ENCODE data around the gene C19orf38.
"Not testable (repeated sequence)": the region's sequence is repeated elsewhere in the genome, so short reads cannot be mapped to it uniquely, and the experiment has no call there.

C19orf38 gene

GRCh38 chr19:10870501-10870954, 22.3 kb downstream of the C19orf38 start:
- peak overlapping the region; percentile 62 for H3K27ac ChIP-seq
- TF ChIP-seq ZFX (IDR thresholded peaks at IDR 0.05), result no peak
- TF ChIP-seq, protein P1, sequence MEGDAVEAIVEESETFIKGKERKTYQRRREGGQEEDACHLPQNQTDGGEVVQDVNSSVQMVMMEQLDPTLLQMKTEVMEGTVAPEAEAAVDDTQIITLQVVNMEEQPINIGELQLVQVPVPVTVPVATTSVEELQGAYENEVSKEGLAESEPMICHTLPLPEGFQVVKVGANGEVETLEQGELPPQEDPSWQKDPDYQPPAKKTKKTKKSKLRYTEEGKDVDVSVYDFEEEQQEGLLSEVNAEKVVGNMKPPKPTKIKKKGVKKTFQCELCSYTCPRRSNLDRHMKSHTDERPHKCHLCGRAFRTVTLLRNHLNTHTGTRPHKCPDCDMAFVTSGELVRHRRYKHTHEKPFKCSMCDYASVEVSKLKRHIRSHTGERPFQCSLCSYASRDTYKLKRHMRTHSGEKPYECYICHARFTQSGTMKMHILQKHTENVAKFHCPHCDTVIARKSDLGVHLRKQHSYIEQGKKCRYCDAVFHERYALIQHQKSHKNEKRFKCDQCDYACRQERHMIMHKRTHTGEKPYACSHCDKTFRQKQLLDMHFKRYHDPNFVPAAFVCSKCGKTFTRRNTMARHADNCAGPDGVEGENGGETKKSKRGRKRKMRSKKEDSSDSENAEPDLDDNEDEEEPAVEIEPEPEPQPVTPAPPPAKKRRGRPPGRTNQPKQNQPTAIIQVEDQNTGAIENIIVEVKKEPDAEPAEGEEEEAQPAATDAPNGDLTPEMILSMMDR (conservative IDR thresholded peaks at IDR 0.05), result no peak

GRCh38 chr19:10870955-10871603, 22.9 kb downstream of the C19orf38 start, which contains the start of gene CARM1:
CARM1 (plus strand) TSS chr19:10871553; CDS start chr19:10871703, 150 bp downstream.
- peak within 1 kb of the TSS; percentile 85 for H3K27ac ChIP-seq
- TF ChIP-seq, protein P1 (conservative IDR thresholded peaks at IDR 0.05), result peak; percentile 93
- TF ChIP-seq ZFX (IDR thresholded peaks at IDR 0.05), result no peak

GRCh38 chr19:10871711-10872545, 23.7 kb downstream of the C19orf38 start:
- peak; percentile 91; the same call in 1 of the 2 replicates for TF ChIP-seq ZFX (IDR thresholded peaks at IDR 0.05)
- TF ChIP-seq, protein P1 (conservative IDR thresholded peaks at IDR 0.05), result no peak
- peak overlapping the region; percentile 85 for H3K27ac ChIP-seq

DNA sequence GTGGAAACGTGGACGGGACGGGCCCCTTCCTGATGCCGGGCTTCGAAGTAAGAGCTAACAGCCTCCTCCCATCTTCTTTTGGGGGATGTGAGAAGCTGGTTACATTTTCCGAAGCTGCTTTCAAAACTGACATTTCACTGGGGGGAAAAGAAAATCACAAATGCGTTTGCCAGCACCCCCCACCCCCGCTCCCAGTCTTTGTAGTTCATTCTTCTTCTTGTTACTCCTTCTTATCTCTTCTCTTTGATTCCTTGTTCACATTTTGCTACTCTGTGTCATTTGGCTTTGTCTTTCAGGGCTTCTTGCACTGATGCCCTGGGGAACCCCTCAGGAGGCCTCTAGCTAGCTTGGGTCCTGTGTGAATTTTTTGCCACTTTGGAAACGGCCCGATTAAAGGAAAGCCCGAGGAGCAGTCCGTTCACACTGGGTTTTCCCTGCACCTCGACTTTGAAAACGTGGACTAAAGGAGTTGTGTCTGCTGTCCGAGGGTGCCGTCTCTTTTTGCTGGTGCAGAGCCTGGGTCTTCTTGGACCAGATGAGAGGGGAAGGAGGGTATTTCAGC, 24.4 kb downstream of the C19orf38 start:
- H3K27ac ChIP-seq, result peak overlapping the region; percentile 85
- TF ChIP-seq, protein P1 (conservative IDR thresholded peaks at IDR 0.05), result no peak
- no peak for TF ChIP-seq ZFX (IDR thresholded peaks at IDR 0.05)

DNA sequence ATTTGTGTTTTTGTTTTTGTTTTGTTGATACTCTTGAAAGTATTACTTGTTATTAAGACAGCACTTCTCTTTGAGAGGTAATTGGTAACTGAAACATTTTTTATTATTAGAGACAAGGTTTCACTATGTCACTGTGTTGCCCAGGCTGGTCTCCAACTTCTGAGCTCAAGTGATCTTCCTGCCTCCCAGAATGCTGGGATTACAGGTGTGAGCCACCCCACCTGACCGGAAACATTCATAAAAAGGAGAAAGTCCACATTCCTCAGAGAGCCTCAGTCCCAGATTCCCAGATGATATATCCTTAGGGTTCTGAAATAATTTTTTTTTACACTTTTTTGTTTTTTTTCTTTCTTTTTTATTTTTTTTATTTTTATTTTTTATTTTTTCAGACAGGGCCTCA, 25.8 kb downstream of the C19orf38 start:
- H3K27ac ChIP-seq, result no peak overlapping the region
- TF ChIP-seq ZFX (IDR thresholded peaks at IDR 0.05), result no peak
- TF ChIP-seq, protein P1 (conservative IDR thresholded peaks at IDR 0.05), result no peak

GRCh38 chr19:10876459-10877240, 28.4 kb downstream of the C19orf38 start:
- TF ChIP-seq ZFX (IDR thresholded peaks at IDR 0.05), result no peak
- TF ChIP-seq, protein P1 (conservative IDR thresholded peaks at IDR 0.05), result no peak
- no peak overlapping the region for H3K27ac ChIP-seq

DNA sequence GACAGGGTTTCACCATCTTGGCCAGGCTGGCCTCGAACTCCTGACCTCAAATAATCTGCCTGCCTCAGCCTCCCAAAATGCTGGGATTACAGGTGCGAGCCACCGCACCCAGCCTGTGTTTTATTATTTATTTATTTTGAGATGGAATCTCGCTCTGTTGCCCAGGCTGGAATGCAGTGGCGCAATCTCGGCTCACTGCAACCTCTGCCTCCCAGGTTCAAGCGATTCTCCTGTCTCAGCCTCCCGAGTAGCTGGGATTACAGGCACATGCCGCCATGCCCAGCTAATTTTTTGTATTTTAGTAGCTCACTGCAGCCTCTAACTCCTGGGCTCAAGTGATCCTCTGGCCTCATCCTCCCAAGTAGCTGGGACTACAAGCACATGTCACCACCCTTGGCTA, 29.4 kb downstream of the C19orf38 start:
- not testable (repeated sequence) for H3K27ac ChIP-seq
